CD4-positive, alpha-beta T cell treated with Interleukin-4 for 1 hour (primary cell): Measurements from ENCODE around the gene POTEM.
"Not testable (repeated sequence)": the region's sequence is repeated elsewhere in the genome, so short reads cannot be mapped to it uniquely, and the experiment has no call there.

Experiments used
- DNase-seq, 2 donors: peaks; one replicate each; pipeline ENCODE4 v3.0.0-alpha.2; 2020 to 2022

Gene POTEM

DNA sequence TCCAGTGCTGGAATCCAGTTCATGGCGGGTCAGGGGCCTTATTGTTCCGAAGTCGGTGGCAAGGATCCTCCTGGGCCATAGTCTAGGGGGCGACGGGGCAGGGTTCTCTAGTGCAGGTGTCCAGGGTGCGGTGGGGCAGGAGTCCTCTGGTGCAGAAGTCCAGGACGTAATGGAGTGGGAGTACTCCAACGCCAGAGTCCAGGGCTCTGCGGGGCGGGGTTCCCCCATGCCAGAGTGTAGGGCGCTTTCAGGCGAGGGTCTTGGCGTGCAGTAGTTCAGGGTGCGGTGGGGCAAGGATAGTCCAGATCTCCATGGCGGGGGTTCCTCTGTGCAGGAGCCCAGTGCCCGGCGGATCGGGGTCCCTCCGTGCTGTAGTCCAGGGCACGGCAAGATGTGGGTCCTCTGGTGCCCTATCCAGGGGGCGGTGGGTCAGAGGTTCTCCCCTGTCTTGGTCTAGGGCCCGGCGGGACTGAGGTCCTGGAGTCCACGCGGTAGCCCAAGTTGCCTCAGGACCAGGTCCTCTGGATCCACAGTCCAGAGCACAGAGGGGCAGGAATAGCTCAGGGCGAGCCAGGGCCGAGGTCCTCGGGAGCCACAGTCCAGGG, 70.9 kb downstream of the POTEM start:
- not testable (repeated sequence) for DNase-seq

DNA sequence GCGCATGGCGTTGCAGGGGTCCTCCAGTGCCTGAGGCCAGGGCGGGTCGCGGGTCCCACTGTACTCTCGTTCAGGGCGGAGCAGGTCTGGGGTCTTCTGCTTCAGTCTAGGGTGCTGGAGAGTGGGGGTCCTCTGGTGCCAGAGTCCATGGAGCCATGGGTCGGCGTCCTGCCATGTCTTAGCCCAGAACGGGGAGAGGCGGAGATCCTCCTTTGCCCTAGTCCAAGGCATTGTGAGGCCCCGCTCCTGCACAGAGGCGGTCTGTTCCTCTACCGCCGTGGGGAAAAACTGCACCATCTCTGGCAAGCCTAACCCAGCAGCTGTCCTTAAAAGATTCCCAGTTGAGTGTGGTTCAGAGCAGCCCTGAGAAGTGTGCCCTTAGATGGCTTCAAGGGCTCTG, 71.6 kb downstream of the POTEM start:
- DNase-seq: not testable (repeated sequence)

DNA sequence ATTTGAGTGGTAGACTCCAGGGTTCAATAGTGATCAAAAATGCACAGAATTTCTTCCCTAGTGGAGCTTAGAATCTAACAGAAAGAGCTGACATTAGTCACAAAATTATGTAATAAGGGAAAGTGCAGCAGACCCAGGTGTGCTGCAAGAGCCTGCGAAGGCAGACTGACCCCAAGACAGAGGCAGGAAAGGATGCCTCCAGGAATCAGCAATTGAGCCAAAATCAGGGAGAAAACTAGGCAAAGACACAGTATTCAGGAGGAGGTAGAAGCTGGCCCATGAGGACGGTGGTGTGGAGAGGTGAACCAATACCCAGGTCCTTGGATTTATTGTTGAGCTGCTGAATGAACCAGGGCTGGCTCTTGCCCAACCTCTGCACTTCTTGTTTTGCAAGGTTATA, 76.2 kb downstream of the POTEM start:
- not testable (repeated sequence) for DNase-seq
